ENCODE results near the gene ARHGAP26. TPM values are rescaled to one million over a fixed set of nuclear protein-coding genes. Genes with fewer than 3 reads are reported as not detected.

The ARHGAP26 gene
- total and polyA plus RNA-seq, 2 donors (not counting 3 experiments of a cell fraction or from before 2014, with no cell fraction given) = 3.1 to 16.2 TPM

- intact Hi-C loops (cut with micrococcal nuclease) (no loop called here), dilution Hi-C loops (cut with MboI; ENCODE audit: extremely low pct_ligation_motif_present, low sequenced_read_pairs) (no loop called here)
- H3K36me3 ChIP-seq (ENCODE audit: control insufficient read depth in 2 of 2, extremely low read depth in 1 of 2, insufficient read depth in 2 of 2, low read length in 2 of 2) = no peaks in the 10 kb centered on the region
- H2AFZ ChIP-seq (ENCODE audit: low read depth, low read length) = no peak overlapping the region
- H3K79me2 ChIP-seq (ENCODE audit: control insufficient read depth, insufficient read depth, low read length) = no peaks in the 10 kb centered on the region
- no peak overlapping the region for H3K4me2 ChIP-seq (ENCODE audit: insufficient read depth, low read length)
- H3K9me1 ChIP-seq (replicated peaks; ENCODE audit: control insufficient read depth, extremely low read depth, insufficient read depth, low read length) = no peaks in the 10 kb centered on the region
- H3K9me3 ChIP-seq (replicated peaks; ENCODE audit: control insufficient read depth, insufficient read depth, low read length) = no peaks in the 10 kb centered on the region
- H3K27ac ChIP-seq (ENCODE audit: insufficient read depth, low read depth, low read length) = no peak overlapping the region
- no peak overlapping the region for H3K9ac ChIP-seq (replicated peaks; ENCODE audit: extremely low read depth, insufficient read depth, low read length)
- H3K4me1 ChIP-seq (ENCODE audit: control insufficient read depth, extremely low read depth, insufficient read depth, low read length) = peaks cover 7% of the 10 kb centered on the region
- H3K4me3 ChIP-seq (replicated peaks in 1 of 3; ENCODE audit: insufficient read depth in 1 of 3, low read depth in 1 of 3, low read length in 3 of 3) = no peak overlapping the region
- ChIA-PET CTCF (no interaction called here), POLR2A (no interaction called here)
- DNase-seq (ENCODE audit: low read depth, low spot score) (no peak), FAIRE-seq (no peak)
- no peaks in the 10 kb centered on the region for H3K27me3 ChIP-seq (ENCODE audit: control insufficient read depth in 2 of 2, insufficient read depth in 2 of 2, low read length in 2 of 2)
- H4K20me1 ChIP-seq (replicated peaks; ENCODE audit: control insufficient read depth, extremely low read depth, insufficient read depth, low read length) = no peaks in the 10 kb centered on the region
- TF ChIP-seq FOS (IDR thresholded peaks at IDR 0.05; ENCODE audit: borderline replicate concordance, insufficient read depth, low read length) = no peak
- no peak for TF ChIP-seq MYC (IDR thresholded peaks at IDR 0.05; ENCODE audit: low read depth, low read length)
- TF ChIP-seq CTCF (IDR thresholded peaks at IDR 0.05; ENCODE audit: extremely low read depth in 1 of 2, insufficient read depth in 1 of 2, low read depth in 1 of 2, low read length in 2 of 2) = no peak
- no peak for TF ChIP-seq JUN (IDR thresholded peaks at IDR 0.05; ENCODE audit: borderline replicate concordance, insufficient read depth, insufficient read length, low read depth)
- TF ChIP-seq POLR2A (IDR thresholded peaks at IDR 0.05; ENCODE audit: low read depth, low read length) = no peak
- TF ChIP-seq GATA2 (IDR thresholded peaks at IDR 0.05; ENCODE audit: insufficient read depth, insufficient read length, low read depth, low read length) = no peak
- TF ChIP-seq, protein P1, sequence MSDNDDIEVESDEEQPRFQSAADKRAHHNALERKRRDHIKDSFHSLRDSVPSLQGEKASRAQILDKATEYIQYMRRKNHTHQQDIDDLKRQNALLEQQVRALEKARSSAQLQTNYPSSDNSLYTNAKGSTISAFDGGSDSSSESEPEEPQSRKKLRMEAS (IDR thresholded peaks at IDR 0.05; ENCODE audit: insufficient read depth, insufficient read length) = no peak
- no peak for TF ChIP-seq EZH2 (IDR thresholded peaks at IDR 0.05; ENCODE audit: borderline replicate concordance, low read depth, low read length, severe bottlenecking)
- TF ChIP-seq POLR2AphosphoS5 (IDR thresholded peaks at IDR 0.05; ENCODE audit: insufficient read depth, low read depth, low read length) = no peak
- no TSS peak for BruUV-seq (replicated peaks)
Measured at GRCh38 chr5:143080407-143080806, 310.2 kb downstream of the ARHGAP26 start.
